Stimulated activated CD4-positive, alpha-beta T cell treated with anti-CD3 and anti-CD28 coated beads, Interleukin-2, amount 100 ng/mL, for 24 hours (primary cell): ENCODE data around the gene TPT1.
"Not testable (repeated sequence)": the region's sequence is repeated elsewhere in the genome, so short reads cannot be mapped to it uniquely, and the experiment has no call there.

Experiments used
- DNase-seq, 2 donors: peaks; one replicate each; pipeline ENCODE4 v3.0.0-alpha.2; 2020

Gene TPT1

DNA sequence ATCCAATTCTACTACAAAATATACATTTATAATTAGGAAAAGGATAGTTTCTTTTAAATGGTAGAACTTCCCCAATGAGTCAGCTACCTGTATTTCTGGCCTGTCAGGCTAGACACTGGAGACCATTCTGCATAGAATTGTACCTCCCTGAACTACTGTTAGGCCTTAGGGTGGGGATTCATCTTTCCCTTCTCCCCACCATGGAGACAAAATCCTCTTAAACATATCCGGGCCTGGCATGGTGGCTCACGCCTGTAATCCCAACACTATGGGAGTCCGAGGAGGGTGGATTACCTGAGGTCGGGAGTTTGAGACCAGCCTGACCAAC lies 24.5 kb upstream of the TPT1 start:
- DNase-seq, result no peak

DNA sequence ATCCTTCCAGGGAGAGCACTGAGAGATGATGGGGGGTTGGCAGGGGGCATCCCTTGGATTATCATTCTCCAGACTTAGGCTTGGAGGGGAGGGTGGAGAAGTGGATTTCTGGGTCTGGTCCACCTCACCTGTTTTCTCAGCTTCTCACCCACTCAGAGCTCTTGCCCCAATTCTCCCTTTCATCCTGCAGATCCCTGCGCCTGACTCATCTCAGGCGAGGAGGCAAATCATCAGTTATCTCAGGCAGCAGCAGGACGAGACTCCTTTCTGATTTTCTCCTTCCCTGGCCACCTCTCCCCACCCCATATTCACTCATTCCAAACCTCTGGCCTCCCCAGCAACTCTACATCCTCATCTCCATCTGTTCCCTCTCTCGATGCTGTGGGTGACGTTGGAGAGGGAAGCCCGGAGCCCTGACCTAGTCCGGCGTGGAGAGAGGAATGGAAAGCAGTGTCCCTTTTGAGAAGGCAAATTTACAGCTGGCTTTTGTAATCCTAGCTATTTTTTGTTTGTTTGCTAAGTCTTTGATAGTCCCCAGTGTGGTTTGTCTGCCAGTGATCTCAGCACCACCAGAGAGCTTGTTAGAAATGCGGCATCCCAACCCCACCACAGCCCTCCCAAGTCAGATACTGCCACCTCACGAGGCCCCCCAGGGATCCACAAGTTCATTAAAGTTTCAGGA lies 24.0 kb upstream of the TPT1 start:
- no peak for DNase-seq

DNA sequence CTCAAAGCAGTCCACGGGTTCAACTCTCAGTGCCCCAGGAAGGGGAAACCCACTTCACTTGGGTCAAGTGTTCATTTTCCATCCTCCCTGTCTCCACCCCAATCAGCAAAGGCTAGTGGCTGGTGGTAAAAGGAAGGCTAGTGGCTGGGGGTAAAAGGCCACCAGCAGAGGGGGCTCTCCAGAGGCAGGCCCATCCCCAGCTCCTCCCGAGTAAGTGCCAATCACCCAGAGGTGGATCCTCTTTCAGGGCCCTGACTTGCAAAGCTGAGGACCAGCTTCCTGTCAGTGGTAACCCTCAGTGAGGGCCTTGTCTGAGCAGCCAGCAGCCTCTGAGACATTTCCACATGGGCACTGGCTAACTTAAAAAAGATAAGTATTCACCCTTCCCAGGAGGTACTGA lies 22.0 kb upstream of the TPT1 start:
- no peak for DNase-seq

DNA sequence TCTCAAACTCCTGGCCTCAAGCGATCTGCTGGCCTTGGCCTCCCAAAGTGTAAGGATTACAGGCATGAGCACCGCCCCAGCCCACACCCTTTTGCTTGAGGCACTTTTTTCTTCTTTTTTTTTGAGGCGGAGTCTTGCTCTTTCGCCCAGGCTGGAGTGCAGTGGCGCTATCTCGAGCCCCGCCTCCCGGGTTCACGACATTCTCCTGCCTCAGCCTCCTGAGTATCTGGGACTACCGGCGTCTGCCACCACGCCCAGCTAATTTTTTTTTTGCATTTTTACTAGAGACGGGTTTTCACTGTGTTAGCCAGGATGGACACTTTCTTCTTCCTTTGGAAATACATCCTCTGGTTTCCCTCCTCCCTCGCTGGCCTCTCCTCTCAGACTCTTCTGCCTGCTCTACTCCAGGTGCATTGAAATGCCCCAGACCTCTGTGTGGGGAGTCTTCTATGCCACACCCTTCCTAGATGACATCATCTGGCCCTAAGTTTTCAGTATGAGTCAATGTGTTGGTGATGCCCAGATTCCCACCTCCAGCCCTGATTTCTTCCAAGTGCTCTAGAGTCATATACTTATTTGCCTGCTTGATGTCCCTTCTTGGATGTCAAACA lies 20.7 kb upstream of the TPT1 start:
- DNase-seq, result no peak

DNA sequence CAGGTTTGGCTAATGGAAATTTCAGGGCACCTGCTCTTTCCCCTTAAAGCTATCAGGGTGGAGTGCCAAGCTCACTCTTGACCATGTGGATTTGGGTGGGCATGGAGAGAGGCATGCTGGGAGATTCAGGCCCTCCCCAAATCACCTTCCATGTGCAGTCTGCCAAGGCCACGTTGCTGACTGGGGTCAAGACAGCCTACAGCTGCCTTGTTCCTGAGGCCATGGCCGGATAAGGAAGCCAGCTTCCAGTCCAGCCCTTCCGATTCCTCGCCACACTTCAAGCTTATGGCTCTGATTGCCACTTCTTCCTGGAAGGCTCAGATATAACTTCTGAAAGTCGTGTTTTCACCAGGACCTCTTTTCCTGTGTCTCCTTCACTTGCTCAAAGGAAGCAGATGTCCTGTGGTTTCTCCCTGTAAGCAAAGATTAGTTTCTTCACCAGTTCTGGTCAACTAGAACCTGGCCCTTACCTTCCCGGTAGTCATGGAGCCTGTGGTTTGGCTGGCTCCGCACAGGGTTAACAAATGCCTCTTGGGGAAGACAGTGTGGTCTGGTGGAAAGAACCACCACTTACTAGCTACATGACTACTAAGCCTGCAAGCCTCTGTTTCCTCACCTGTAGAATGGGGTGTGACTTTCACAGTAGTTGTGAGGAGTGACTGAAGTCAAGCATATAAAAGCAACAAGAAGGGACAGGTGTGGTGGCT lies 16.1 kb upstream of the TPT1 start:
- no peak for DNase-seq

DNA sequence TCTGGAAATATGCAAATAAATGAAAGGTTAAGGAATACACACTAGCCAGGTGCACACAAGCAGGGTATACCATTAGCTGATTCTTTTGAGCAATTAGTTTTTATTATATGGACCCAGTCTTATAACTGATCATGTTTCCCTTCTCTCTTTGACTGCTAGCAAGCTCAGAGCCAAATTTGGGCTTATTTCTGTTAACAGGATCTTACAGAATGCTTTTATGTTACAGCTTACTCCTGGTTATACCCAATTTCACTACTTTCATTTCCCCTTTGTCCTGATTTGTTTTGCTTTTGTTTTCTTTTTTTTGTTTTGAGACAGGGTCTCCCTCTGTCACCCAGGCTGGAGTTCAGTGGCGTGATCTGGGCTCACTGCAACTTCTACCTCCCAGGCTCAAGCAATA lies 12.9 kb upstream of the TPT1 start:
- no peak for DNase-seq

DNA sequence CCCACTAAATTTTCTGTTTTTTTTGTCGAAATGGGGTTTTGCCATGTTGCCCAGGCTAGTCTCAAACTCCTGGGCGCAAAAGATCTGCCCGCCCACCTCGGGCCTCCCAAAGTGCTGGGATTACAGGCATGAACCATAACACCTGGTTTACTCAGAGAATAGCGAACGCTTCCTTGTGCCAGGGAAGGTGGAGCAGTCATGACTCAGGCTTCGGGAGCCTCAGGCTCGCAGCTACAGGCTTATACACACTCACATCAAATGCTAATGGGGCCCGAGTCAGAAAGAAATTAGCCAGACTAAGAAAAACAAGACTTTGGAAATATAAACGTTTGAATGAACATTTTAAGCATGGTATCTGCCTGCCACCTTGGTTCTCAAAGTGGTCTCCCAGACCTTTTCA lies 11.0 kb upstream of the TPT1 start:
- no peak for DNase-seq

DNA sequence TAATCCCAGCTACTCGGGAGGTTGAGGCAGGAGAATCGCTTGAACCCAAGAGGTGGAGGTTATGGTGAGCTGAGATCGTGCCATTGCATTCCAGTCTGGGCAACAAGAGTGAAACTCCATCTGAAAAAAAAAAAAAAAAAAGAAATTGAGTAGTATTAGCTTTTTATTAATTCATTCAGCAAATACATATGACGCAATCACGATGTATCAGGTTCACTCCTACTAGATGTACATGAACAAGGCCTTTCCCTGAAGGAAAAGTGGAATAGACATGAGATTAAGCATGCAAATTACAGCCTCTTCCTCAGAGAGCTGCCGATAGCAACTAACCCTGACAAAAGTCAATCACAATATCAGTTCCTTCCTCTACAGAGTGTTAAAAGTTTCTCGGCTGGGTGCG lies 9.2 kb upstream of the TPT1 start:
- DNase-seq, result no peak

DNA sequence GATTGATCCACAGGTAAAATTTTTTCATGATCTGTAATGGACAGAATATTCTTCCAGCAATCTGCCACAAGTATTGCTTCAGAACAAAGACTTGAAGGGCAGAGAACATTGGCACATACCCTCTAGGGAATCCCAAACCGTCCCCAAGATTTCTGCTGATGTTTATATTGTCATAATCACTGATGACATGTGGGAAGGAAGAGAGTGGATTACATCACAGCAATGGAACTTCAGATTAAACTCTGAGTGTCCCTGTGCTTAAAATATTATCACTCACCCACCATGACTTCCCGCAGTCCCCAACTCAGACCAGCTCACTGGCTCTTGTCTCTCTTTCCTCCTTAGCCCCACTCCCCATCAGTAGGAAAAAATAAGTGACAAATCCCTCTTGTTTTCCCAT lies 8.5 kb upstream of the TPT1 start:
- DNase-seq, result no peak

DNA sequence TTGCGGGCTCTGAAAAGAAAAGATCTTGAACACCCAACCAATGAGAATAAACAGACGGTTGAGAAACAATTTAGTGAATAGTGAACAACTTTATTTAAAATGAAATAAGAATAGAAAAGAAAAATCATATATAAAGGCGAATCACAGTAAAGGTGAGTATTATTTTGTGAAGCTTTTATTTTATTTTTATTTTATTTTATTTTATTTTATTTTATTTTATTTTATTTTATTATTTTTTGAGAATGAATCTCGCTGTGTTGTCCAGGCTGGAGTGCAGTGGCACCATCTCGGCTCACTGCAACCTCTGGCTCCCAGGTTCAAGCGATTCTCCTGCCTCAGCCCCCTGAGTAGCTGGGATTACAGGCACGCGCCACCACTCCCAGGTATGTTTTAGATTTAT lies 3.1 kb upstream of the TPT1 start:
- not testable (repeated sequence) for DNase-seq

DNA sequence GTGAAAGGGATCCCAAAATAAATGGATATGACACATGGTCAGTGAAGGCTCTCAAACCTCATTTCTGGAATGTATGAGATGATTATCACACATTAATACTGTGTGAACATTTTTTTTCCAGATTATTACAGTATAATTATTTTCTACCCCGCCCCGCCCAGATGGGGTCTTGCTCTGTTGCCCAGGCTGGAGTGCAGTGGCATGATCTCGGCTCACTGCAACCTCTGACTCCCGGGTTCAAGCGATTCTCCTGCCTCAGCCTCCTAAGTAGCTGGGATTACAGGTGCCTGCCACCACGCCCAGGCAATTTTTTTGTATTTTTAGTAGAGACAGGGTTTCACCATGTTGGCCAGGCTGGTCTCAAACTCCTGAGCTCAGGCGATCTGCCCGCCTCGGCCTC lies 2.1 kb upstream of the TPT1 start:
- not testable (repeated sequence) for DNase-seq

DNA sequence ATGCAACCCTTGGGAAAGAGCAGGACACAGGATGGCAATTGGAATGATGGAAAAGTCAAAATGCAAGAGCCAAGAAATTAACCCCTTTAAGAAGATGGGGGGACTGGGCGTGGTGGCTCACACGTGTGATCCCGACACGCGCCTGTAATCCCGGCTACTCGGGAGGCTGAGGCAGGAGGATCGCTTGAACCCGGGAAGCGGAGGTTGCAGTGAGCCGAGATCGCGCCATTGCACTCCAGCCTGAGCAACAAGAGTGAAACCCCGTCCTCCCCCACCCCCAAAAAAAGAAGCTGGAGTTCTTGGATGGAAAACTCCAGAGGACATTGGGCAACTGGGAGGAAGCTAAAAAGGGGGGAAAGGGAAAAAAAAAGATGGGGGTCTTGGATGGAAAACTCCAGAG lies 1.7 kb upstream of the TPT1 start:
- not testable (repeated sequence) for DNase-seq

DNA sequence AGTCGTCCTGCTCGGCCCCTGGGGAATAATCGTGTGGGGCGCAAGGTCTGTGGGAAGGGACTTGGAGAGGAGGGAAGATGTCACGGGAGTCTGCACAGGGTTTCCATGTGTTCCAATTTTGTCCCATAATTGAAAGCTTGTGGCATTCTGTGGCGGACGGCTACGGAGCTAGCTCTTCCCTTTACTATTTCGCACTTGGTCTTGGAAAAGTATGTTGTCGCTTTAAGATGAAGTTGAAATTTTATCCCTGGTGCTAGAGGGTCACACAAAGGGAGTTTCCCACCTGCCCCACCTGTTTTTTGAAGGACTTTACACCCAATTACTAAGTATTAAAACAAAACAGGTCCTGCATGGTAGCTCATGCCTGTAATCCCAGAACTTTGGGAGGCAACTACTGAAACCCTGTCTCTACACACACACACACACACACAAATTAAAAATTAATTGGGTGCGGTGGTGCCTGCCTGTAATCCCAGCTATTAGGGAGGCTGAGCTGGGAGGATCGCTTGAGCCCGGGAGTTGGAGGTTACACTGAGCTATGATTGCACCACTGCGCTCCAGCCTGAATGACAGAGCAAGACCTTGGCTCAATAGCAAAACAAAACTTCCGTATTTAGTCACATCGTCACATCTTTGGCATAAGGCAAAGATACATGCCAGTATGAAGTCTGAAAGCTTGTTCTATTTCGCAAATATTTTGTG lies 967 bp upstream of the TPT1 start:
- no peak for DNase-seq

DNA sequence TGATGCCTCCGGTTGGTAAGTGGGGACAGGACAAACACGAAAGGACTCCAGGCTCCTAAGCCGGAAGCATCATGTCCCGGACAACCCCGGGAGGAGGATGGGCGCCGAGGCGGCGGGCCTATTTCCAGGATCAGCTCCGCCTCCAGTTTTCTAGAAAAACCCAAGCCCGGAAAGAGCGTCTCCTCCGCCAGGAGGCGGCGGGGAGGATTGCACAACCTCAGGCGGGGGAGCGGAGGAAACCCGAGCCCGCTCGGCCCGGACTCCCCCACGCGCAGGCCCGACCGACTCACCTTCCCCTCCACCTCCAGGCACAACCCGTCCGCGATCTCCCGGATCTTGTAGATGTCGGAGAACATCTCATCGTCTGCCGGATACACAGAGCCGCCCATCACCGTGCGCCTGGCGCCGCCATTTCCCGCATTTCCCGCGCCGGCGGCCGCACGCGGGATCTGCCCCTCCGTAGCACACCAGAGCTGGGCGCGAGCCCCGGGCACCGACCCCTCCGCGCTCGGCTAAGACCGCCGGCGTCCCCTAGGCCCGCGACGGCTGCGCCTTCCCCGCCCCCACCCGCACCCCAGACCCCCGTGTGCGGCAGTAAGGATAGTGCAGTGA lies 455 bp downstream of the TPT1 start:
- DNase-seq, result peak; percentile 78 to 80

DNA sequence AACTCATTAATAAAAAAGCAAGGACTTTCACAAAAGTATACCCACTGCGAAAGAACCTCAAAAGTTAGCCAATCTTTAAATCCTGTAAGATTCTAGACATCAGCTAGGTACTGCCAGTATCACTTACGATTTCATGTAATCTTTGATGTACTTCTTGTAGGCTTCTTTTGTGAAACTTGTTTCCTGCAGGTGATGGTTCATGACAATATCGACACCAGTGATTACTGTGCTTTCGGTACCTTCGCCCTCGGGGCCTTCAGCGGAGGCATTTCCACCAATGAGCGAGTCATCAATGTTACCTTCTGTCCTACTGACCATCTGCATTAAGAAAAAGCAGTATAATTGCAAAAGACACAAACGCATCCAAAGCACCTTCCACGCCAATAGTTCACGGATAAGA lies 1.1 kb downstream of the TPT1 start:
- peak; percentile 32 to 54 for DNase-seq

DNA sequence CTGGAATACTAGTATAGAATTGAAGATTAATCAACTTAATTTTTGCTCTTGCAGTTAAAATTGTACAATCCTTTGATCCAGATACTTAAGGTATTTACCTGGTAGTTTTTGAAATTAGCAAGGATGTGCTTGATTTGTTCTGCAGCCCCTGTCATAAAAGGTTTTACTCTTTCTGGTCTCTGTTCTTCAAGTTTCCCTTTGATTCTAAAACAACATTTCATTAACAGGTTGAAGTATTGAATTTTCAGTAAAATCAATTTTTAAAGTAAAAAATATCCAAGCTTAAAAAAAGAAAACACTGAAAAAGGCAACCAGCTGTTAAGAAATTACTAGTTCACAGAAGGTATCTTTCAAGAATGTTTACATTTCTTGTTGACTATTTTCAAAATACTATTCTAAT lies 1.6 kb downstream of the TPT1 start:
- DNase-seq, result no peak

DNA sequence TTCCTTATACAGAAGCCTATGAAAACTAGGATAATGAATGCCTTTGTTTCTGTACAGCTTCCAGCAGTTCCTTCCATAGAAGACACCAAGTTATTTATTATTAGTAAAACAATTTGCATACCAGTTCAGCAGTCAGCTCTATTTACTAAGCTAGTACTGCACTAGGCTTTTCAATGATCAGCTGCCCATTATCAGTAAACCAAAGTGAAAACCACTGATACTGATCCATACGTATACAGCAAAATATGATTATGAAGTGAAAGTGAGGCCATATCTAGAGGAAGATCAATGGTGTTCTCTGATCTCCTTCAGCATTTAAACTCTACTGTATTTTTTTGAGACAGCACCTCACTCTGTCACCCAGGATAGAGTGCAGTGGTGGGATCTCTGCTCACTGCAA lies 3.2 kb downstream of the TPT1 start:
- DNase-seq, result no peak

DNA sequence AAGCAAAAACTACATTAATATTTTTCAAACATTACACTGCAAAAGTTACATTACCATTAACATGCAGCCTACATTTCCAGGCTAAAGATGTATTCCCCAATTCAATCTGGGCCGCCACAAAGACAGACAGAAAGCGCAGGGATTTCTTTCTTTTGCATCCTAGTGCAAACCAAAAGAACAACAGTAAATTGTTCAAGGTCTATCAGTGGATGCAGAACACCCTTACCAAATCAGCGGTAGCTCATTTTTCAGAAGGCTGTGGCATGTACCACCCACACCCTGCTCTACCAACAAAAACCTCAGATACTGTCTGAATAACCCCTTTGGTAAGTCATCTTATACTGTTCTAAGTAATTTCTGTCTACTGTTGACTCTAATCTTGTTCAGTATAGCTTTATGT lies 3.6 kb downstream of the TPT1 start:
- DNase-seq, result no peak

DNA sequence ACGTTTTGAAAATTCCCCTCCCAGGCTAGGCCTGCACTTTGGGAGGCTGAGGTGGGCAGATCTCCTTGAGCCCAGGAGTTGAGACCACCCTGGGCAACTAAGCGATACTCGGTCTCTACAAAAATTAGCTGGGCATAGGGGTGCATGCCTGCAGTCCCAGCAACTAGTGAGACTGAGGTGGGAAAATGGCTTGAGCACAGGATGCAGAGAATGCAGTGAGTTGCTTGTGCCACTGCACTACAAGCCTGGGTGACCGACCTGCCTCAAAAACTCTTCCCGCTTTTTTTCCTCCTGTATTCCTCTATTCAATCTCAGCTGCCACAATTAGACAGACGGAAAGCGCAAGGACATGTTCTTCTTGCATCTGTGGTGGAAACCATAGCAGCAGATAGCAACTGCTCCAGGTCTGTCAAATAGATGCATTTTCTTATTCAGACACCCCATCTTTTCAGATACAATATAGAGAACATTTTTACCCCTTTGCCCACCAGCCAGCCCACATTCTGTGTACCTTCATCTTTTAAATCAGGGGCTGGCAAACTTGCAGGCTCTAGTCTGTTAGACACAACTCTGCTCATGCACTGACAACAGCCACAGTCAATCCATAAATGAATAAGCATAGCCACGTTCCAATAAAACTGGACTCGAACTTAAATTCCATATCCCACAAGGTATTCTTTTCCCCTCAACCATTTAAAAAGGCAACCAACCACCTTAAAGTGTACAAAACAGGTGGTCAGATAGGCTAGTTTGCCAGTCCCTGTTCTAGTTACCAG lies 4.8 kb downstream of the TPT1 start:
- DNase-seq, result no peak

DNA sequence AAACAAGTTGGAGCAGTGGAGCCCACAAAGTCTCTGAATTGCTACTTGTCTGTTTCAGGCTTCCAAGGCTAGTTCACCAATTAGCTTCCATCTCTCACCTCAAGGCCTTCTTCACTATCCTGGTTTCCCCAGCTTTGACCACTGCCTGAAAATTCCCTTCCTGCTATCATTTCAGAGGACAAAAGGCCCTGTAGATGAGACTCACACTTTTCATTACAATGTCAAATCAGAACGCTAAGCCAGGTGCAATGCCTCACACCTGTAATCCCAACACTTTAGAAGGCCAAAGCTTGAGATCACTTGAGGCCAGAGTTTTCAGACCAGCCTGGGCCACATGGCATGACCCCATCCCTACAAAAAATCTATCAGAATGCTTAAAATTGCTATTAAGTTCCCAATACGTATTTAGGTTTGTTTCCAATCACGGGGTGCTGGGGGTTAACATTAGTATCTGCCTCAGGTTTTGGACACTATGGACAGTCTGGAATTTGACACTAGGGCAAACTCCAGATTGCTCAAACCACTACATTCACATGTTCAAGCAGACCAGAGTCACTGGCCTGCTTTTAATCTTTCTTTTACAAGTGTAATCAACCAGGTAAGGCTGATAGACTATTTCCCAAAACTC lies 5.5 kb downstream of the TPT1 start:
- no peak for DNase-seq

DNA sequence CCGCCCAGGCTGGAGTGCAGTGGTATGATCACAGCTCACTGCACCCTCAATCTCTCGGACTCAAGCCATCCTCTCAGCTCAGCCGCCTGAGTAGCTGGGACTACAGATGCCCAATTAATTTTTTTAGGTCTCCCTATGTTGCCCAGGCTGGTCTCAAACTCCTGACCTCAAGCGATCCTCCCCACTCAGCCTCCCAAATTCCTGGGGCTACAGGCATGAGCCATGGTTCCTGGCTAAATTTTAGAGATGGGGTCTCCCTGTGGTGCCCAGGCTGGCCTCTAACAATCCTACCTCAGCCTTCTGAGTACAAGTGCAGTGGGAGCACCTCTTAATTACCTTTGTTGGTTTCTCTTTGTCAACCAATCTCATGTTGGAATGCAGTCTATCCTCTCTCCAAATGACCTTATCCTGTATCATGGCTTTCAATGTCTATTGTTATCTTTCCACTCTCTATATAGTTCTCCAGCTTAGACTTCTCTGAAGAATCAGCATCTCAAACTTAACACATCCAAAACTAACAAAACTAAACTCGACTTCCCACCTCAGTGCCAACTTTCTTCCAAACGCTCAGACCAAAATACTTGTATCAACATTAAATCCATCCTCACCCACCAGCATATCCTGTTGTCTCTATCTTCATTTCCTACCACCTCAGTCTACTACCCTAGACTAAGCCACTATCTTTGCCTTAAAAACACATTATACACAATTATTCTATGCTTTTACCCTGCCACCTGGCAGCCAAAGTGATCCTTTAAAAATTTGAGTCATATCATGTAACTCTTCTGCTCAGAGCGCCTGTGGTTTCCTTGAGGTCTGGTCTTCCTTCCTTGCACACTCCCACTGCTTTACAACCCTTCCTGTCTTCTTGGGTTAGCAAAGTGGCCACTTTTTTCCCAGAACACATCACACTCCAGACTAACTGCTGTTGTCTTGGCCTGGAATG lies 6.7 kb downstream of the TPT1 start:
- no peak for DNase-seq
